Endothelial cell (in vitro differentiated cells): ENCODE results near the gene PIGP. TPM values are rescaled to one million over a fixed set of nuclear protein-coding genes. Genes with fewer than 3 reads are reported as not detected.

Experiments
- DNase-seq: peaks from one replicate; pipeline ENCODE4 v3.0.0; 2021; ENCODE audit warnings: low spot score
- H3K27ac Mint-ChIP-seq: one replicate; pipeline ENCODE4 v1.8.0; 2021; ENCODE audit warnings: mixed read lengths, inconsistent platforms; ENCODE audit not compliant: unreplicated experiment
- H3K27me3 Mint-ChIP-seq: one replicate; pipeline ENCODE4 v1.8.0; 2021; ENCODE audit warnings: mild to moderate bottlenecking, moderate library complexity, mixed read lengths, inconsistent platforms; ENCODE audit not compliant: unreplicated experiment
- H3K36me3 Mint-ChIP-seq: one replicate; pipeline ENCODE4 v1.8.0; 2021; ENCODE audit warnings: mild to moderate bottlenecking, low read depth, mixed read lengths, inconsistent platforms; ENCODE audit not compliant: unreplicated experiment
- H3K4me1 Mint-ChIP-seq: one replicate; pipeline ENCODE4 v1.8.0; 2021; ENCODE audit warnings: mild to moderate bottlenecking, mixed read lengths, inconsistent platforms; ENCODE audit not compliant: unreplicated experiment
- H3K4me3 Mint-ChIP-seq: one replicate; pipeline ENCODE4 v1.8.0; 2021; ENCODE audit warnings: mild to moderate bottlenecking, mixed read lengths, inconsistent platforms; ENCODE audit not compliant: unreplicated experiment
- H3K9me3 Mint-ChIP-seq: one replicate; pipeline ENCODE4 v1.8.0; 2021; ENCODE audit warnings: mixed read lengths, inconsistent platforms; ENCODE audit not compliant: unreplicated experiment
- total RNA-seq: library from RNA; stranded (reverse); fragmentation: NEBNext Ultra II Directional; extraction: Animal tissue kit (Norgen Biotek cat#: 25700); gene quantifications from one replicate; pipeline ENCODE4 v1.2.1, GENCODE V29; 2021; ENCODE audit not compliant: unreplicated experiment
- TF ChIP-seq, protein P1 (sequence below): fragments of 200-600 bp; sonication (generic); IDR thresholded peaks from one replicate; pipeline ENCODE4 v1.5.0; 2021; ENCODE audit warnings: antibody characterized with exemption; ENCODE audit not compliant: unreplicated experiment

The PIGP gene
- total RNA-seq, 1 donor from 2014 or later: 14.1 TPM

DNA sequence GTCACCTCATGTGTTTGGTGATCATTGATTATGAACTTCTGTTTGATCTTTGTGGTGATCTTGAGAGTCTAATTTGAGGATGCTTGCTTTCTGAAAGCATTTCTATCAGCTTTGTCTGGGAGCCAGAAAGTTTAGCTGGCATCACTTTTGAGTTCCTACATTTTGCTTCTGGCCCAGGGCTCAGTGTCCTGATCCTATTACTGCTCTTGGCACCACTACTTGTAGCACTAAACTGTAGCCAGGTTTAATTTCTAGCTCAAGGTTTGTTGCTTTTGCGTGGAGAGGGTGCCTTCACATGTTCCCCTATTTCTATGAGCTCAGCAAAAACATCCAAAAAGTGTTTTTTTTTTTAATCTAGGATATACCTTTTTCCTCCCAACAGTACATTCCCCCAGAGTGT is 9.5 kb upstream of the PIGP start:
- TF ChIP-seq, protein P1, sequence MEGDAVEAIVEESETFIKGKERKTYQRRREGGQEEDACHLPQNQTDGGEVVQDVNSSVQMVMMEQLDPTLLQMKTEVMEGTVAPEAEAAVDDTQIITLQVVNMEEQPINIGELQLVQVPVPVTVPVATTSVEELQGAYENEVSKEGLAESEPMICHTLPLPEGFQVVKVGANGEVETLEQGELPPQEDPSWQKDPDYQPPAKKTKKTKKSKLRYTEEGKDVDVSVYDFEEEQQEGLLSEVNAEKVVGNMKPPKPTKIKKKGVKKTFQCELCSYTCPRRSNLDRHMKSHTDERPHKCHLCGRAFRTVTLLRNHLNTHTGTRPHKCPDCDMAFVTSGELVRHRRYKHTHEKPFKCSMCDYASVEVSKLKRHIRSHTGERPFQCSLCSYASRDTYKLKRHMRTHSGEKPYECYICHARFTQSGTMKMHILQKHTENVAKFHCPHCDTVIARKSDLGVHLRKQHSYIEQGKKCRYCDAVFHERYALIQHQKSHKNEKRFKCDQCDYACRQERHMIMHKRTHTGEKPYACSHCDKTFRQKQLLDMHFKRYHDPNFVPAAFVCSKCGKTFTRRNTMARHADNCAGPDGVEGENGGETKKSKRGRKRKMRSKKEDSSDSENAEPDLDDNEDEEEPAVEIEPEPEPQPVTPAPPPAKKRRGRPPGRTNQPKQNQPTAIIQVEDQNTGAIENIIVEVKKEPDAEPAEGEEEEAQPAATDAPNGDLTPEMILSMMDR: no peak
- H3K4me1 Mint-ChIP-seq: peaks cover 19% of the 10 kb centered on the region
- no peak overlapping the region for H3K27ac Mint-ChIP-seq
- no peak for DNase-seq
- H3K4me3 Mint-ChIP-seq: no peak overlapping the region
- H3K27me3 Mint-ChIP-seq: no peaks in the 10 kb centered on the region
- H3K36me3 Mint-ChIP-seq: peaks cover 7% of the 10 kb centered on the region
- H3K9me3 Mint-ChIP-seq: no peaks in the 10 kb centered on the region

DNA sequence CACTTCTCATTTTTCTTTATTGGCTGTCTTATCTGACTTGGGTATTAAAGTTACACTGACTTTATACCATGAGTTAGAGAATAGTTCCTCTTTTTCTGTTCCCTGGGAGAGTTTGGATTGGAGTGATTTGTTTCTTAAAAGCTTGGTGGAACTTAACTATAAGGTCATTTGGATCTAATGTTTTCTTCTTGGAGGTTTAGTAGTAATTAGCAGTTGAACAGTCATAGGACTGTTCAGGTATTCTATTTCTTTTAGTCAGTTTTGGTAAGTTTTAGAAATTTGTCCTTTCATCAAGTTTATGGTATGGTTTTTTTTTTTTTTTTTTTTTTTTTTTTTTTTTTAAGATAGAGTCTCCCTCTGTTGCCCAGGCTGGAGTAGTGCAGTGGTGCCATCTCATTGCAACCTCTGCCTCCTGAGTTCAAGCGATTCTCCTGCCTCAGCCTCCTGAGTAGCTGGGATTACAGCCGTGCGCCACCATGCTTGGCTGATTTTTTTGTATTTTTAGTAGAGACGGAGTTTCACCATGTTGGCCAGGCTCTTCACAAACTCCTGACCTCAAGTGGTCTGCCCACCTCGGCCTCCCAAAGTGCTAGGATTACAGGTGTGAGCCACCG is 6.4 kb upstream of the PIGP start:
- Mint-ChIP-seq H3K27ac (peak overlapping the region; percentile 38), H3K36me3 (peaks cover 5% of the 10 kb centered on the region), H3K4me3 (no peak overlapping the region), H3K27me3 (peaks cover 2% of the 10 kb centered on the region), H3K9me3 (no peaks in the 10 kb centered on the region), H3K4me1 (peaks cover 21% of the 10 kb centered on the region)
- TF ChIP-seq, protein P1: peak; percentile 67
- DNase-seq: no peak

DNA sequence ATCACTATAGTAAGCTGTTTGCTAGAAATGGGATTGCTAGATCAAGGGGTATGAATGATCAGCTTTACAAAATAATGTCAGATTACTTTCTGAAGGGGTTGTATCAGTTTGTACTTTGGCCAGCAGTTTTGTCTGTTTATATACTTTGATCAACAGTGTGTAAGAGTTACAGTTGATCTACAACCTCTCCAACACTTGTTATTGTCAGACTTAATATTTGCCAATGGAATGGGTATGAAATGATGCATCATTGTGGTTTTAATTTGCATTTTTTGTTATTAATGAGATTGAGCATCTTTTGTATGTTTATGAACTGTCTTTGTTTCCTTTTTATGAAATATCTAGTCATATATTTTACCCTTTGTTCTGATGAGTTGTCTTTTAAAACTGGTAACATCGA is 4.5 kb upstream of the PIGP start:
- no peaks in the 10 kb centered on the region for H3K9me3 Mint-ChIP-seq
- peaks cover 9% of the 10 kb centered on the region for H3K27me3 Mint-ChIP-seq
- H3K4me3 Mint-ChIP-seq: no peak overlapping the region
- TF ChIP-seq, protein P1: no peak
- no peaks in the 10 kb centered on the region for H3K36me3 Mint-ChIP-seq
- peaks cover 13% of the 10 kb centered on the region for H3K4me1 Mint-ChIP-seq
- no peak for DNase-seq
- no peak overlapping the region for H3K27ac Mint-ChIP-seq

DNA sequence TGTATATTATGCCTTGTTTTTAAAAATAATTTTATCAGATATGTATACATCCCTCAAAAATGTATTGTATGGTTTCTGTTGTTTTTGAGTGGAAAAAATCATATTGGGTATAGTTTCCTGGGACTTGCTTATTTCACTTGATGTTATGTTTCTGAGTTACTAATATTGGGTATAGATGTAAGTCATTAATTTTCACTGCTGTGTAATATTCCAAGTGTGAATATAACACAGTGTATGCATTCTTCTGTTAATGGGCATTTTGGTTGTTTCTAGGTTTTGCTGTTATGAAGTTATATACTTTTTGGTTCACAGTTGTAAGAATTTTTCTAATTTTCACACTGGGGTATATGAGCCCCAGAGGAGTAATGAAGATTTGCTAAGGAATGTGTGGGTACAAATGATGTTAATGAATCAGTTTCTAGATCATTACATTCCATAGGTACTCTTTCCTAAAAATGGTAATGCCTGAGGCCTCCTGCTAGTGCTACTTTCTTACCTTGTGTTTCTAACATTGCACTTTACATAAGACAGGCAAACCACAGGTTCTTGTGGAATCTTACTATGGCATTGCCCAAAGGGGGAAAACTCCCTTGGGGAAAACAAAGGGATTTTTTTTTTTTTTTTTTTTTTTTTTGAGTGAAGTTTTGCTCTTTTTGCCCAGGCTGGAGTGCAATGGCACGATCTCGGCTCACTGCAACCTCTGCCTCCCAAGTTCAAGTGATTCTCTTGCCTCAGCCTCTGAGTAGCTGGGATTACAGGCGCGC is 3.4 kb upstream of the PIGP start:
- no peaks in the 10 kb centered on the region for H3K9me3 Mint-ChIP-seq
- no peak overlapping the region for H3K27ac Mint-ChIP-seq
- peaks cover 18% of the 10 kb centered on the region for H3K27me3 Mint-ChIP-seq
- DNase-seq: no peak
- H3K4me3 Mint-ChIP-seq: no peak overlapping the region
- TF ChIP-seq, protein P1: no peak
- peaks cover 4% of the 10 kb centered on the region for H3K36me3 Mint-ChIP-seq
- H3K4me1 Mint-ChIP-seq: peaks cover 22% of the 10 kb centered on the region

DNA sequence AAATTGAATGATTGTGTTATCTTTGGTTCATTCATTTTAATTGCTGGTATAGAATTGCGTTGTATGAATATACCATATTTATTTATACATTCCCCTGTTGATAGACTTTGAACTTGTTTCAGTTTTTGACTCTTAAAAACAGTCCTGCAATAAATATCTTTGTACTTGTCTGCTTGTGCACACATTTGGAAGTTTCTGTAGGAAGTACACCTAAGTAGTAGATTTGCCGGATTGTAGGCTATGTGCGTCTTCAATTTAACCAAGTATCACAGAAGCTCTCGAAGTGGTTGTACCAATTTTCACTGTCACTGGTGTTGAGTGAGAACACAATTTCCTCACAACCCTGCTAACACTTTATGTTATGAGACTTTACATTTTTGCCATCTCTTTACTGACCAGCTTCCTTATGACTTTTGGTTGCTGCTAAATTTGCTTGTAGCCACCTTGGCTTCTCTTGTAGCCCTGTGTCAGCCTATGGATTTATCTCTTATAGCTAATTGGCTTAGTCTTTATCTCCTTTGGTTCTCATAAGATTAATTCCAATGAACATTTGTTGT is 2.4 kb upstream of the PIGP start:
- Mint-ChIP-seq H3K27me3 (peaks cover 18% of the 10 kb centered on the region), H3K27ac (peak overlapping the region; percentile 22), H3K36me3 (peaks cover 8% of the 10 kb centered on the region), H3K4me3 (peak overlapping the region; percentile 60), H3K9me3 (no peaks in the 10 kb centered on the region), H3K4me1 (peaks cover 30% of the 10 kb centered on the region)
- DNase-seq: no peak
- TF ChIP-seq, protein P1: no peak
